Astrocyte of the spinal cord (primary cell): ENCODE data around the gene CCDC92.
"Not testable (repeated sequence)": the region's sequence is repeated elsewhere in the genome, so short reads cannot be mapped to it uniquely, and the experiment has no call there.

Source experiments
- DNase-seq: peaks from one replicate; pipeline ENCODE4 v3.0.0; 2011; ENCODE audit warnings: low read depth, low spot score
- H3K4me3 ChIP-seq: 2 replicates; pipeline ENCODE4 v1.5.1; 2011; ENCODE audit warnings: low read depth, mild to moderate bottlenecking, low read length, moderate library complexity
- CTCF ChIP-seq: IDR thresholded peaks from 2 replicates; pipeline ENCODE4 v1.5.1; 2012; ENCODE audit warnings: low read depth, mild to moderate bottlenecking, low read length, inconsistent platforms
- in situ Hi-C: cut with HindIII; loops from 2 replicates; pipeline ENCODE4 v1.10.0; 2017; ENCODE audit warnings: low sequenced_read_pairs

Gene CCDC92

GRCh38 chr12:123914726-123915333 is 57.8 kb downstream of the CCDC92 start:
- in situ Hi-C loops: no loop called here
- no peak overlapping the region for H3K4me3 ChIP-seq
- DNase-seq: no peak
- no peak for TF ChIP-seq CTCF

DNA sequence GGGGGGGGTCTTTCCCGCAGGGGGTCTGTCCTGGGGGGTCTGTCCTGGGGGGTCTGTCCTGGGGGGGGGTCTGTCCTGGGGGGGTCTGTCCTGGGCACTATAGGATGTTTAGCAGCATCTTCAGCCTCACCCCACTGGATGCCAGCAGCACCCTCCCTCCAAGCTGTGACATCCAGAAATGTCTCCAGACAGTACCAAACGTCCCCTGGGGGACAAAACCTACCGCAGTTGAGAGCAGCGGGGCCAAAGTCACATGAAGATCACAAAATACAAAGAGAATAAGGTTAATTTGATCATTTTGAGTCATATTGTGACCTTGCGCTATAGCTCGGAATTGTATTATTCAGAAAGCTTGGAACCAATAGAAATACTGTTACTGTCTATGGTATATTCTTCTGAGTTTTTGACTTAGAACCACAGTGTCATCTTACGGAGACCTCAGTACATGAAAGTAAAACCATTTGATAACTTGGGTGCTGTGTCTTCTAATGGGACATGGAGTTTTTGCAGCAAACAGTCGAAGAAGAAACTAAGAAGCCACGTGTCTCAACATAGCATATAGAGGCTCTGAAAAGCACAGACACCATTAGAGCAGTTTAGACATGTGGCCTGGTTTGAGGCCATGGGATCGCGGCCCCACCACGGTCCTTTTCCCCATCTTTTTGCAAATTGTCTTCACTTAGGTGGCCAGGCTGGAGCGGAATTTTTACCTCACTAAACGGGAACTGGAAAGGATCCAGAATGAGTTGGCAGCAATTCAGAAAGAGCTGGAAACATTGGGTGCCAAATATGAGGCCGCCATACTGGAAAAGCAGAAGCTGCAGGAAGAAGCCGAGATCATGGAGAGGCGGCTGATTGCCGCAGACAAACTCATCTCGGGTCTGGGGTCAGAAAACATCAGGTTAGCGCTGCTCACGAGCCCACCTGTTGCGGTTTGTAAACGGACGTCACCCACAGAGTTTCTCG is 59.9 kb downstream of the CCDC92 start:
- no peak for TF ChIP-seq CTCF
- H3K4me3 ChIP-seq: no peak overlapping the region
- in situ Hi-C loops: no loop called here
- no peak for DNase-seq

GRCh38 chr12:123911672-123912409 is 60.8 kb downstream of the CCDC92 start:
- H3K4me3 ChIP-seq, DNase-seq, in situ Hi-C loops: not testable (repeated sequence)

- no peak for DNase-seq
- no peak for TF ChIP-seq CTCF
- H3K4me3 ChIP-seq: no peak overlapping the region
- in situ Hi-C loops: no loop called here
Measured at GRCh38 chr12:123910761-123911193, 61.9 kb downstream of the CCDC92 start.

DNA sequence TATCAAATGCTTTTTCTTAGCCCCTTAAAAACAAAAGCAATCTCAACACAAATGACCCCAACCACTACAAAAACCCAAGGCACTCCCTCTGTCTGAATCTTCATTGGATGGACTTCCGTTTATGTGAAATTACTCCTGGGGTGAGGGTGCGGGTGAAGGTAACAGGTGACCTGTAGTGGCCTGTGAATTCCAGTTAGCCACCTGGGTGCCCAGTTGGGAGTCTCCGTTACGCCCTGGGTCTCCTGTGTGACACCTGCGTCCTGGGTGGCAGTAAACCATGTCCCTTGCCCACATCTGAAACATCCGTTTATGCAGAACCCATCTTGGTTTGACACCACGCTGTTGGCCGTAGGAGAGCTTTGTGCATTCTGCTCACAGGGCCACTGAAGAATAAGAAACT is 62.6 kb downstream of the CCDC92 start:
- no peak overlapping the region for H3K4me3 ChIP-seq
- no peak for DNase-seq
- no peak for TF ChIP-seq CTCF
- in situ Hi-C loops: no loop called here

- DNase-seq: no peak
- H3K4me3 ChIP-seq: no peak overlapping the region
- in situ Hi-C loops: no loop called here
- no peak for TF ChIP-seq CTCF
Measured at GRCh38 chr12:123908884-123909725, 63.5 kb downstream of the CCDC92 start.
